DMS153 treated with DMSO at 0.1 percent for 48 hours (cell line): Measurements from ENCODE around the gene OTOGL.
"Not testable (repeated sequence)": the region's sequence is repeated elsewhere in the genome, so short reads cannot be mapped to it uniquely, and the experiment has no call there.

Source experiments
- DNase-seq: peaks from one replicate; lab custom pipeline; 2025; ENCODE audit not compliant: unreplicated experiment; lab: John Stamatoyannopoulos, UW

The OTOGL gene

DNA sequence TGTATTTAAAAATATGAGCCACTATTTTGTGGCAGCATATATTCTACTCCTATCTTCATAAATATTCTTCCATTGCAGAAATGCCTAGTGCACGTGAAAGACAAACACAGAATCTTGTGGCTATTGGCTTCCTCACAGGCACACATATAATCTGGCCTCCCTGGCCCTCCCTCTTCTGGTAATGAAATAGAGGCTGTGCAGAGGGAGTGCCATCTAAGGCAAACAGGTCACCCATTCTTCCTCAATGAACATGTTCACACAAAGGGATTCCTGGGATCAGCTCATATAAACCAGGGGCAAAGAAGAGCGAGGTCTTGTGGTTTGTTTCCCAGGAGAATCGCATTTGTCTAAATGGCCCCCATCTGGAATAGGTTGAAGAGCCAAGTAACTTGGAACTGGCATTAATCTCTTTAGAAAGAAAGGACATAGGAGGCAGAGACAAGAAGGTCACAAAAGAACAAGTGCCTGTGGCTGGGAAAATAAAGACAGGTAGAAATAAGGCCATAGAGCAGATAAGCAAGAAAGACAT lies 173.1 kb downstream of the OTOGL start:
- no peak for DNase-seq

DNA sequence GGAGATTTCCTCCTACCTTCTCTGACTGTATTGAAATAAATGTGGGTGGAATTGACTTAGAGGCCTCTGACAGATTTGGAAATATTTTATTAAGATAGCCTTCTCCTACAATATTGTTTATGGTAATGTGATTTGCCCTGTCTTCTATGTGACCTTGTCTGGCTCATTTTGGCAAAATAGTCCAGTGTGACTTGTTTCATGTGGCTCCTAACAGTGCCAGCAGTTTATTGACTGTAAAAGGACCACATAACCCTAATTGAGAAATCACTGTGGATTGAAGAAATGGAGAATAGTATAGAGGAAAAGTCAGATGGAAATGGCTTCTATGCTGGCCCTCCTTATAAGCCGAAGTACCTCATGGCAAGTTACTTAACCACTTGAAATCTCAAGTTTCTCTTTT lies 173.8 kb downstream of the OTOGL start:
- no peak for DNase-seq

DNA sequence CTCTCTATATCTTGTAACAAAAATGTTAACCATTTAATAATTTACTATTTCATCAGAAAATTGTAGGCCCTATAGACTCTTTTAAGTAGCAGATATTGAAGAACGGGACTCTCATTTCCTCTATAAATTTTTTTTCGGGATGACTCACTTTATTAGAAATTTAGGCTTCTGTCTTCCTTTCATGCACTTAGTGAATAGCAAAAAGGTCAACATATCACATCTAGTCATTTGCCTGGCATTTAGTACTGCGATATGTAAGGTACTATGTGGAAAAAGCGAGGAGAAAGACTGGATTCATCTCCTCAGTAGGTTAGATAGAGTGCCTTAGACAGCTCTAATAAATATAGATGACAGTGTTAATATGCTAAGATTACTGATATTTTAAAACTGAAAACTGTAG lies 178.4 kb downstream of the OTOGL start:
- DNase-seq, result no peak

DNA sequence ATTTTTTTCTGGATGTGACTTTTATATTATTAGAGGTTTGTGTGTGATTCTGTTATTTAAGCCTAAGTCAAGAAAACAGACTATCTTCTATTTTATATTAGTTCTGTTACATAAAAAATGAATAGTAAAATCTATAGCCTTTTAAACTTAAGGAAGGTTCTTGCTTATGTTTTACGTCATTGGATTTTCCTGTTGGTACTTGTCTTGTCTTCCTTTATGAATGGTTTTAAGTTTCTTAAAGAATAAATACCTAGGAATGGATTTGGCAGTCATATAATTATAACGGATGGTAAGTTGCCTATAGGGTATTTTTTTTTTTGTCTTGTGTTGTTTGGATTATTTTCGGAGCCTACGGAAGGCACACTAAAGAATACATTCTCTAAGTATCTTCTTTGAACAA lies 182.9 kb downstream of the OTOGL start:
- DNase-seq, result no peak

DNA sequence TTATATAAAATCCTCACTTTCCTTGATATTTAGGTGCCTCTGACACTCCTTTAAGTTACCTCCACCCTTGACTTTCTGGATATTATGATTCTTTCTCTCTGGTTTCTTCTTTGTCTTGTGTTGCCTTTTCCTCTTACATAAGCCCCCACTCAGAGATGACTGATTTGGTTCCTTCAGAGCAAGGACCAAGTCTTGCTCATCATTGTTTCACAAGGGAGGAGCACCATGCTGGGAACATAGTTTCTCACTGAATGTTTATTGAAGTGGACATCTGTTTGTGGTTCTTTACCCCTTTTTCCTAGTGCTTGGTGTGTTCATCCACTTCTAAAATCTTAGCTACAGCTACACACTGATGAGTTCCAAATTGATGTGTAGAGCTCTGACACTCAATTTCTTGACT lies 183.4 kb downstream of the OTOGL start:
- DNase-seq, result no peak

DNA sequence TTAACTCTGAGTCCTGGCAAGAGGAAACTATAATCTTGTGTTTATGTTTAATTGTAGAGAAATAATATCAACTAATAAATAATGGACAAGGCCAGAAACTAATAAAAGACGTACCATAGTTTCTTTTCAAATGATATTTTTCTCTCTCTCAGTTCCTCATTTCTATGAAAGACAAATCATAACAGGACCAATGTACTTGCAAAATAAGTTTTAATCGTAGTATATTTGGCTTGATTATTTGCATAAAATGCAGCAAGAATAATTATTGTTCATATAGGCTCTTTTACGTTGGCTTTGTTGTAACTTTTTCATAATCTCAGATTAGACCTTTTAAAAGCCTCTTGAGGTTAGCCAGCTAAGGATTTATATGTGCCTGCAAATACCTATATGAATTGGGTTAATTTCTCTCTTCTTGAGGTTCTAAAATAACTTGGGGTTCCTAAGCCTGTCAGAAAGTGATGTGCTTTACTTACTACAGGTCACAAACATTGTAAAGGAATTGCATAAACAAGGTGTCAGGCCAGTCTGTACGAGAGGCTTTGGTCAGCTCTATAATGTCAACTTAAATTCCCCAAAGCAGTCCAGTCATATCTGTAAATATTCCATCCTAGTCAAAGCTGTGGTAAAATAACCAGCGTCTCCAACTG lies 191.9 kb downstream of the OTOGL start:
- DNase-seq, result no peak

DNA sequence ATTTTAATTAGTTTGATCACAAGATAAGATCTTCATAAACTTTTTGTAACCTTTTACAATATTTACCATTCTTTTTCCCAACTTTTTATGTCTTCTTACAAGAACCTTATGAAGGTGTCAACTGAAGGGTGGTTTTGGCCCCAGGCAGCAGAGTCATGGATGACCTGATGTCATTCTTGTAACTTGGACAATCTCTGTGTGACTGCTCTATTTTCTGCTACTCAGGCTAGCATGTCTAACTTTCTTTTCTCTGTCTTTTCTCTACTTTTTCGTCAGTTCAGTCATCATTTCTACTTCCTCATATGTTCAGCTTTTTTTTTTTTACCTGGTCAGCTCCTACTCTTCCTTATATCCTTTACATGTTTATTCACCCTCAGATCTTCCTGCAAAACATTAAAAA lies 194.0 kb downstream of the OTOGL start:
- no peak for DNase-seq

DNA sequence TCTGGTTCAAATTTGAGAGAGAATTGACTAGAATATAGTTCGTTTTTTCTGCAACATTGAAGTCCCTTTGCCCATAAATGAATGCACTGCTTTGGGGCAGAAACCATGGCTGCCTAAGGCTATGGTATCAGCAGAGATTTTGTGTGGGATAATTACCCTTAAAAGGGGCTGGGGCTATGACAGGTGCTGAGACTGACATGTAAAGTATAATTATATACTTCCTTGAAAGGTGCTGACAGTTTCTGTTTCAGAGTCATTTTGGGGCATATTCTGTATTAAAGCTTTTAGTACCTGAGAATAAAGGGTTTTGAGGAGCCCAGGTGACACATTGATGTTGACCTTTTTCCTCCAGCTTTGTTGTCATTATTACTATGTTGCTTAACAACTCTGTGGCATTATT lies 194.4 kb downstream of the OTOGL start:
- no peak for DNase-seq

DNA sequence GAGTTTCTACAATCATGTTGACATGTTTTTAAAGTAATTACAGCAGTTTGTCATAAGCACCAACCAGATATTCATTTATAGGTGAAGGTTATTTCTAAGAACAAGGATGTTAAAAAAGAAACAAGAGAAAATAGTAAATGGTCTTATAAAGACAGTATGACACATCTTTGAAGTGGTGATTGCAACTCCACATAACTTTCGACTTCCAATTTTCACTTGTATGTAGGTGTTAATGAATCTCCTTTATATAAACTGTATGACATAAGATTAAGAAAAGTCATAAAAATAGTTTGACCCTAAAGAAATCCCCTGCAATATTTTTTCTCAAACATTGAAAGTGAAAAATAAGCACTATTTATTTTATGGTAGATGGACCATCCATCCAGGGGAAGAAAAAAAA lies 199.9 kb downstream of the OTOGL start:
- DNase-seq, result no peak

DNA sequence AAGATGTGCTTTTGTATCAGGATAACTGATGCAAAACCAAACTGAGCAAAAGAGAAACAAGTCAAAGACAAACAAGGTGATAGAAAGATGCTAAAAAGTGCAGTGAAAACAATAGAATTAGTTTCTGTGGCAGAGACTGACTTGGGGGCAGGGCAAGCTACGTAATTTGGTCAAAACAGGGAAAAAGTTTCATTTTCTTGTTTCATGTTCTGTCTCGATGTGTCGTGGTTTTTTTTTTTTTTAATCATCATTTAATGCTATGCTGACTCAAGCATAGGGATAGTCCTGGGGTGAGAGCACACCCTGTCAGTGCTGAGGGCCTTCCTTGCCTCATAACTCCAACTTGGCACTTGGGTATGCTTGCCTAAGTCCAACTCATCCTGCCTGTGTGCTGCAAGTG lies 200.6 kb downstream of the OTOGL start:
- no peak for DNase-seq

DNA sequence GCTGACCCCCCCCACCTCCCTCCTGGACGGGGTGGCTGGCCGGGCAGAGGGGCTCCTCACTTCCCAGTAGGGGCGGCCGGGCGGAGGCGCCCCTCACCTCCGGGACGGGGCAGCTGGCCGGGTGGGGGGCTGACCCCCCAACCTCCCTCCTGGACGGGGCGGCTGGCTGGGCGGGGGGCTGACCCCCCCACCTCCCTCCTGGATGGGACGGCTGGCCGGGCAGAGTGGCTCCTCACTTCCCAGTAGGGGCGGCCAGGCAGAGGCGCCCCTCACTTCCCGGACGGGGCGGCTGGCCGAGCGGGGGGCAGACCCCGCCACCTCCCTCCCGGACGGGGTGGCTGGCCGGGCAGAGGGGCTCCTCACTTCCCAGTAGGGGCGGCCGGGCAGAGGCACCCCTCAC lies 208.1 kb downstream of the OTOGL start:
- not testable (repeated sequence) for DNase-seq

DNA sequence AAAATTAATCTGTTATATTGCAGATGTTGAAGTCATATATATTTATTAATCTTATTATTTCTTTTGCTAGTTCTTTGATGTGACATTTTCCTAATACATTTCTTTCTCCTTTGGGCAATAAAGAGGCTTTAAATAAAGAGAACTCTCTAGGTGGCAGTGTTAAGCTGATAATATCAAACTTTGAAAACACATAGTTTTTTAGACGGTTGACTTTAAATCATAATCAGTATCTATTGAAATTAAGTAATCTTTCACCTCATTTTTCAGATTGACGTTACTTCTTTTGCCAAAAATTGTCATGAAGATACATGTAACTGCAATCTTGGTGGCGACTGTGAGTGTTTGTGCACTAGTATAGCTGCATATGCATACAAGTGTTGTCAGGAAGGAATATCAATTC lies 213.9 kb downstream of the OTOGL start:
- no peak for DNase-seq

DNA sequence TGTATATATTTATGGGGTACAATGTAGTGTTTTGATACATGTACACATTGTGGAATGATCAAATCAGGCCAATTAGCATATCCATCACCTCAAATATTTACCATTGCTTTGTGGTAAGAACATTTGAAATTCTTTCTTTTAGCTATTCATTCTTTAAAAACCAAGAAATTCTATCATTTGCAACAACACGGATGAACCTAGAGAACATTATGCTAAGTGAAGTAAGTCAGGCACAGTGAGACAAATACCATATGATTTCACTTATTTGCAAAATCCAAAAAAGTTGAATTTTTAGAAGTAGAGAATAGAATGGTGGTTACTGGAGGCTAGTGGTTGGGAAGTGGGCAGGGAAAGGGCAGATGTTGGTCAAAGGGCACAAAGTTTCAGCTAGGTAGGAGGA lies 215.4 kb downstream of the OTOGL start:
- DNase-seq, result no peak

DNA sequence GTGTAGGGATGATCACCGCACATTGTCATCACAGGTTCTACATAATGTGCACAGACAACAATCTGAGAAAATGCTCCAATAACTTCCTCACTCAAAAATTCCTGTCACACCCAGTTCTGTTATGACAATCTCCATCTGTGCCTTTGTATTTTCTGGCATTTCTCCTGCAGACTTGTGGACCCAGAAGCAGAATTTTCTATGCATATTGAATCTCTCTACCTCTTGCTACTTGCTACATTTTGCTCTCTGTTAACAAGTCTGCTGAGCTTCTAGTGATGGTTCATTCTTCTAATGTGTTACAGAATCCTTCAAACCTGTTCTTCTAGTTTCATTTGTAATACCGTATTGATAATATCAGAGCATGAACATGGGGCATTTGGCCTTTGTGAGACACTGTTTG lies 216.9 kb downstream of the OTOGL start:
- DNase-seq, result no peak

DNA sequence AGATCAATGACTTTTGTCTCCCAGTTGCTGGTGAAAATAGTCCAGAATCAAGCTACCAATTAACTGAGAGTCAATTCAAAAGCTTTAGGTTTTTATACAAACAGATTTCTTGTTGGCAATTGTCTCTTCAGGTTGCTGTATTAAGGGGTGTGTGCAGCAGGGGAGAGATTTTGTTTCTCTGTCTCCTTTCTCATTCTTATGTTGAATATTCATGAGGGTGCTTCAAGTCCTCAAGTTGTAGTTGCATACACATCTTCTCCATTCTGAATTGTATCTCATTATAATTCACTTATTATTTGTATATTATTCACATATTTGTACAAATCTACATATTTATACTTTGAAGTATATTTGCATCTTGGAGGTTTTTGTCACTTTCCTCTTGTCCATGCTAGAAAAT lies 218.0 kb downstream of the OTOGL start:
- DNase-seq, result no peak

DNA sequence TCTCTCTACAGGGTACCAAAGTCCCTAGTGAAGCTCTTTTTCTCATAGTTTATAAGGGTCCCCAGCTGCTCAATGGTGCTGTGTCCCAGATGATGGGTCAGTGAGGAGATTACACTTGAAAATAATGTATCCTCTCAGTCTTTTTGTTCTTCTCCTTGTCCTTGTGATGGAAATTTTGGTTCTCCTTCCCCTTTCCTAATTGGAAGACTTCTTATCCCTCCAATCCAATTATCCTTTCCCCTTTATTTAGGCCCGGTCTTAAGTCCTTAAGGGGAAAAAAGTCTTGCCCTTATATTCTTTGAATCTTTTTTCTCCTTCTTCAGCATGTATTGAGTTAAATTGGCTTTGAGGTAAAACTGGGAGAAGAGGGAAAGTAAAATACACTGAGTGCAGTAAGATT lies 218.6 kb downstream of the OTOGL start:
- no peak for DNase-seq

DNA sequence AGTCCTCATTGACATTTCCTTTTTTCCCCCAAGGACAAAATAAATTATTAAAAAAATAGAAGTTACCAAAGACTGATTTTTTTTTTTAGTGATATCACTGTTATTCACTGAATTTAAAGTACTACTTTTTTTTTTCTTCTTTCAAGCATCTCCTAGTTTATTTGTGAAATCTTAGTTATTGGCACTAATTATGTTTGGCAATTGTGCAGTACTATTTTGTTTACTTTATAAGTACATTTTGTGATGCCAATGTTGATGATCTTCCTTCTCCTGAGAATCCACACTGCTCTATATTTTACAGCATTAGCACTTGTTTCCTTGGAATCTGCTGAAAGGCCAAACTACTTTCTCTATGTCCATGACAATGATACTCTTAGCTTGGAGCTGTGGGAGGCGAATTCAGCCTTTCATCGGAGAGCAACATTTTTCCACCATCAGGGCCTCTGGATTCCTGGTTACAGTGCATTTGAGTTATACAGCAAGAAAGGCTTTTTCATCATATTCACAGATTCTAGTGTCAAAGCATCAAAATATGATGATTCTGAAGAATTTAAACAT lies 220.9 kb downstream of the OTOGL start:
- no peak for DNase-seq

DNA sequence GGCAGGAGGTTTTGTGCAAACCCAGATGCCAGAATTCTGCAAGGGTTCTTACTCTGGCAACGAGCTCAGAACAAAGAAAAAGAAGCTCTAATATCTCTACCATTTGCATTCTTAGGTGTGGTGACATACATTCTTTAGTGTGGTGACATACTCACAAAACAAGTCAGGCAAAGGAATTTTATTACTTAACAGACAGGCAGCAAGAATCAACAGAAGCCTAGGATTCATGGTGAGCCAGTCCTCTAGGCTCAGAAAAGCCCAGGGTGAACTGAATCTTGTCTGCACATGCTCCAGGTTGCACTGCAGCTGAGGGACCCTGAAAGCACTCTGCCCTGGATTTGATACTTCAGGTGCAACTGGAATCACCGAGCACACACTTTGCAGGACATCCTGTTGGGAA lies 222.3 kb downstream of the OTOGL start:
- no peak for DNase-seq

DNA sequence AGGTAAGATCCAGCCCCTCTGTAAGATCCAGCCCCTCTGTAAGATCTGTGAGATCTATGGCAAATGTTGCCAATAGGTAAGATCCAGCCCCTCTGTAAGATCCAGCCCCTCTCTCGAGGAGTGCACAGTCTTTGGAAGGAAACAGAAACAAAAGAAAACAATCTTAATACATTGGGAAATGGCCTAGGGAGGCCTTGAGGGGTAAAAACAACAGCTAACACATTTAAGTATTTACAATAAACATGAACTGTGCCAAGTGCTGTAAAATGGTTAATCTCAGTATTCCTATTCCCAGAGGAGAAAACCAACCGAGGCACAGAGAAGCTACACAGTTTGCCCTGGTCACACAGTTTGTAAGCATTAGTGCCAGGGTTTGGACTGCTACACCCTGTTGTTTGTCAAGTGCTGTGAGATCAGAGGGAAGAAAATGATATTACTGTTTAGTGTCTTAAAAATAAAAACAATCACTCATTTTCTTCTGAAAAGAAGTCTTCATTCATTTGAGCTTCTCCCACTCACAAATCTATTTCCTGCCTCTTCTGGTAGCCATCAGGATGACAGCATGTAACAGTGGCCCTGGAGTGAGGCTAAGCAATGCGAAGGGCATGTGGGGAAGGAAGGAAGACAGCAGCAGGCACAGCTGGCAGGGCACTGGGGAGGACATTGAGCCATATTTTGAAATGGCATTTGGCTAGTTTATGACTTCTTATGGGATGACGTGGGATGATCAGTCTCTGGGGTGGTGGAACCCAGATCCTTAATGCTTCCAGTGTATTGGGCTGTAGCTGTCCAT lies 226.0 kb downstream of the OTOGL start:
- no peak for DNase-seq

DNA sequence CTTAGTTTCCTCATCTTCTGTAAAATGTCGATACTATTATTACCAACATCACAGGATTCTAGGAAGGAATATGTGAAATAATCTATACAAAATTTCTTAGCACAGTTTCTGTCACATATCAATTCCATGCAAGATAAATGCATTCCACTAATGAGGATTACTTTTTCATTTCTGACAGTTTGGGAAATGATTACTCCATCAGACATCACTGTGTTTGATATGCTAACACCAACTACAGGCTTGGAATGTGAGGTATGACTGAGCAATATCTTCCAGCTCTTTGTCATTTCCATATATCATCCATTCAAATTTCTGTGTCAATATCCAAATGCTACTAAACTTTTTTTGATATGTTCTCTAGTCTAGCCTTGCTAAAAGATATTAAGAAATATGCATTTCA lies 233.5 kb downstream of the OTOGL start:
- DNase-seq, result no peak

DNA sequence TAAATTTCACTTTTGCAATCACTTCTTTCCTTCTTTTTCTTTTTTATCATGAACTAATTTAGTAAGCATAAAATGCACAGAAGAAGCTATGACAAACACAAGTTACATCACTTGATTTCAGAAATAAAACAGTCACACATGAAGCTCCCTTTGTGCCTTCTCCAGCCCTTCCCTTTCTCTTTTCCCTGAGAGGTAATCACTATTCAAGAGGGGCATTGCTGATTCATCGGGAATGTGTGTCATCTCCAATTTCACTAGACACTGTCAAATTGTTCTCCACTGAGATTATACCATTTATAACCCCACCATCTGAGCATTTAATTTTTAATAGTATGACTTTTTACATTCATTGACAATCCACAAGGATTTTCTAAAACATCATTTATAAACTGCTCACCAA lies 253.1 kb downstream of the OTOGL start:
- DNase-seq, result no peak

DNA sequence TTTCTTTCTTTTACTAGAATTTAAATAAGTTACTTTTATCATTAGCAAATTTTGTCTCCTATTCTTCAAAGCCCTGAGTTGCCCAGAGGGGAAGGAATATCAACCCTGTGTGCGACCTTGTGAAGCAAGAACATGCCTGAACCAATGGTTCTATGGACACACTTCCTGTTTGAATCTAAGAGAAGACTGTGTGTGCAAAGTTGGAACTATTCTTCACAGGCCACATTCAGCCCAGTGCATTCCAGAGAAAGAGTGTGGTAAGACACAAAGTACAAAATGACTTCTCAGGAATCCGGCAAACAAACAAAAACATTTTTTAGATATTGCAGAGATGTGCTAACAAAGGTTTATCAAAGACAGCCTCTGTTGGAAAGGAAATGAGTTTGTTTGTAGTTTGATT lies 253.9 kb downstream of the OTOGL start:
- no peak for DNase-seq
